SU-DHL-6 (cell line): ENCODE data around the gene SDK1.

Experiments used
- H2AFZ ChIP-seq: fragments of 200-600 bp; sonication (generic); 2 replicates; pipeline ENCODE4 v1.6.1; 2014; ENCODE audit warnings: low read depth, mild to moderate bottlenecking, moderate library complexity, mixed read lengths, antibody characterized with exemption, low read length; ENCODE audit not compliant: severe bottlenecking
- H3F3A ChIP-seq: fragments of 200-600 bp; shearing (Covaris generic); 2 replicates; pipeline ENCODE4 v1.6.0; 2016; ENCODE audit warnings: antibody characterized with exemption, mild to moderate bottlenecking; ENCODE audit not compliant: insufficient read depth
- H3K27ac ChIP-seq: fragments of 200-600 bp; sonication (generic); 2 replicates; pipeline ENCODE4 v1.5.1; 2016; ENCODE audit warnings: low read depth, mild to moderate bottlenecking, low read length, moderate library complexity, mixed read lengths
- H3K27me3 ChIP-seq: fragments of 200-600 bp; sonication (generic), shearing (Covaris generic); 2 replicates; pipeline ENCODE4 v1.6.0; 2014; ENCODE audit warnings: mild to moderate bottlenecking, low read length
- H3K36me3 ChIP-seq: fragments of 200-600 bp; sonication (generic); 2 replicates; pipeline ENCODE4 v1.6.1; 2014; ENCODE audit warnings: mild to moderate bottlenecking, low read length, mixed read lengths
- H3K4me2 ChIP-seq: fragments of 300-600, 200-600 bp; shearing (Covaris generic), sonication (generic); 2 replicates; pipeline ENCODE4 v1.6.0; 2014; ENCODE audit warnings: low read length, low read depth, mild to moderate bottlenecking; ENCODE audit not compliant: poor library complexity, severe bottlenecking
- H3K4me3 ChIP-seq: fragments of 200-600 bp; sonication (generic); 2 replicates; pipeline ENCODE4 v1.5.1; 2014; ENCODE audit warnings: antibody characterized with exemption, low read length, mild to moderate bottlenecking, mixed read lengths; ENCODE audit not compliant: insufficient read depth, poor library complexity, severe bottlenecking
- H3K79me2 ChIP-seq: fragments of 200-600 bp; sonication (generic); 2 replicates; pipeline ENCODE4 v1.6.1; 2014; ENCODE audit warnings: mild to moderate bottlenecking, low read length, moderate library complexity; ENCODE audit not compliant: insufficient read depth
- H3K9ac ChIP-seq: fragments of 200-600 bp; sonication (generic); 2 replicates; pipeline ENCODE4 v1.7.0; 2014; ENCODE audit warnings: mild to moderate bottlenecking, low read length
- H3K9me2 ChIP-seq: fragments of 200-600 bp; sonication (generic); replicated peaks from 2 replicates; pipeline ENCODE4 v1.6.1; 2014; ENCODE audit warnings: low read length; ENCODE audit not compliant: insufficient read depth
- H3K9me3 ChIP-seq: fragments of 200-600 bp; sonication (generic); 2 replicates; pipeline ENCODE4 v1.6.1; 2014; ENCODE audit warnings: low read length, mixed read lengths; ENCODE audit not compliant: insufficient read depth
- H4K20me1 ChIP-seq: fragments of 200-600 bp; sonication (generic); 2 replicates; pipeline ENCODE4 v1.6.1; 2014; ENCODE audit warnings: low read depth, mild to moderate bottlenecking, antibody characterized with exemption, low read length, moderate library complexity, mixed read lengths
- EZH2phosphoT487 ChIP-seq: fragments of 200-600 bp; sonication (generic), shearing (Covaris generic); conservative IDR thresholded peaks from 2 replicates; pipeline ENCODE4 v1.6.1; 2018; ENCODE audit warnings: mild to moderate bottlenecking, antibody characterized with exemption, low read length, moderate library complexity, mixed read lengths
- TF ChIP-seq, protein P1 (sequence below): fragments of 200-600 bp; sonication (generic); IDR thresholded peaks from one replicate; pipeline ENCODE4 v1.5.1; 2017; ENCODE audit warnings: antibody characterized with exemption, mild to moderate bottlenecking, low read length, moderate library complexity; ENCODE audit not compliant: insufficient read depth, poor library complexity, severe bottlenecking

The SDK1 gene

DNA sequence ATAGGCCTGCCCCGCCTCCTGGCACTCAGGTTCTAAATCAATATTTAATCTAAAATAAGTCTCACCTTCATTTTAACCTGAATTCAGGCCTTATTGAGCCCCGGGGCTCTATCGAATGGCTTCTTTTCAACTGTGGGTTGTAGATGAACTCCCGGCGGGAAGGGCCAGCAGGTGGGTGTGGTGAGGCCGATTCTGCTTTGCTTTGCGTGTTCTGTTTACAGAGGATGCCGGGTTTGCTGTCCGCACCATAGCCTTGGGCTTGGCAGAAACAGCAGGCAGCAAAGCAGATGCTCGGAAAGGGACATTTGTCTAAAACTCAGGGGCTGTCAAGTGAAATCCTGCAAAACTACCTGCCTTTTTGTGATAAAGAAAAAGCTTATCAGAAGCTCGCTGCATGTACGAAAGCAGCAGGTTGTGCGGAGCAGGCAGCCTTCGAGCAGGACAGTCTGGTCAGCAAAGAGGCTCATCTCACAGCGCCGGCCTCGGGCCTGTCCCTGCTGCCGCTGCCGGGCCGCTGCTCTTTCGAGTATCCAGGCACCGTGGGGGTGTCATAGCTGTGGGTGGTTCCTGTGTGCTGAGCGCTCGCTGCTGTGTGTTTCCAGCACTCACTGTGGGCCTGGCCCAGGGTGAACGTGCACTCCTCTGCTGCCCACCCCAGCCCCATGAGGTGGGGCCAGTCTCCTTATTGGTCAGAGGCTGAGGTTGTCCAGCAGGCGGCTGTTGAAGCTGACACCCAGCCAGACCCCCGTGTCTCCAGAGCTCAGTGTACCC, 946.2 kb downstream of the SDK1 start:
- no peaks in the 10 kb centered on the region for H3F3A ChIP-seq
- H3K27me3 ChIP-seq = no peaks in the 10 kb centered on the region
- no peak overlapping the region for H3K27ac ChIP-seq
- H3K36me3 ChIP-seq = no peaks in the 10 kb centered on the region
- no peak overlapping the region for H3K4me2 ChIP-seq
- no peak overlapping the region for H2AFZ ChIP-seq
- no peak for TF ChIP-seq EZH2phosphoT487
- H3K4me3 ChIP-seq = no peak overlapping the region
- no peaks in the 10 kb centered on the region for H4K20me1 ChIP-seq
- H3K9ac ChIP-seq = no peak overlapping the region
- H3K79me2 ChIP-seq = no peaks in the 10 kb centered on the region
- H3K9me3 ChIP-seq = peaks cover 9% of the 10 kb centered on the region; the same call in 1 of the 2 replicates
- no peaks in the 10 kb centered on the region; the same call in 1 of the 2 replicates for H3K9me2 ChIP-seq

DNA sequence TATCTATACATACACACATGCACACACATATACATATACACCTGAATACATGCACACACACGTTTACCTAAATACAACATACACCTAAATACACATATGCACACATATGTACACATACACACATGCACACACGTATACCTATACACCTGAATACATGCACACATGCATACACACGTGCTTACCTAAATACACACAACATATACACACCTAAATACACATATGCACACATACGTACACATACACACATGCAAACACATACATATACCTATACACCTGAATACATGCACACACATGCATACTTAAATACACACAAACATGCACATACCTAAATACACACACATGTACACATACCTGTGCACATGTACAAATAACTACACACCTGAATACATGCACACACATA, 947.2 kb downstream of the SDK1 start:
- no peaks in the 10 kb centered on the region; the same call in 1 of the 2 replicates for H3K9me2 ChIP-seq
- no peaks in the 10 kb centered on the region for H3K79me2 ChIP-seq
- H3K9ac ChIP-seq = no peak overlapping the region
- H3K36me3 ChIP-seq = no peaks in the 10 kb centered on the region
- H3K4me2 ChIP-seq = no peak overlapping the region
- H2AFZ ChIP-seq = no peak overlapping the region
- no peak overlapping the region for H3K4me3 ChIP-seq
- H3K27me3 ChIP-seq = no peaks in the 10 kb centered on the region
- no peak overlapping the region for H3K27ac ChIP-seq
- no peak for TF ChIP-seq EZH2phosphoT487
- TF ChIP-seq, protein P1, sequence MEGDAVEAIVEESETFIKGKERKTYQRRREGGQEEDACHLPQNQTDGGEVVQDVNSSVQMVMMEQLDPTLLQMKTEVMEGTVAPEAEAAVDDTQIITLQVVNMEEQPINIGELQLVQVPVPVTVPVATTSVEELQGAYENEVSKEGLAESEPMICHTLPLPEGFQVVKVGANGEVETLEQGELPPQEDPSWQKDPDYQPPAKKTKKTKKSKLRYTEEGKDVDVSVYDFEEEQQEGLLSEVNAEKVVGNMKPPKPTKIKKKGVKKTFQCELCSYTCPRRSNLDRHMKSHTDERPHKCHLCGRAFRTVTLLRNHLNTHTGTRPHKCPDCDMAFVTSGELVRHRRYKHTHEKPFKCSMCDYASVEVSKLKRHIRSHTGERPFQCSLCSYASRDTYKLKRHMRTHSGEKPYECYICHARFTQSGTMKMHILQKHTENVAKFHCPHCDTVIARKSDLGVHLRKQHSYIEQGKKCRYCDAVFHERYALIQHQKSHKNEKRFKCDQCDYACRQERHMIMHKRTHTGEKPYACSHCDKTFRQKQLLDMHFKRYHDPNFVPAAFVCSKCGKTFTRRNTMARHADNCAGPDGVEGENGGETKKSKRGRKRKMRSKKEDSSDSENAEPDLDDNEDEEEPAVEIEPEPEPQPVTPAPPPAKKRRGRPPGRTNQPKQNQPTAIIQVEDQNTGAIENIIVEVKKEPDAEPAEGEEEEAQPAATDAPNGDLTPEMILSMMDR = no peak
- H3F3A ChIP-seq = no peaks in the 10 kb centered on the region
- peaks cover 9% of the 10 kb centered on the region; the same call in 1 of the 2 replicates for H3K9me3 ChIP-seq
- no peaks in the 10 kb centered on the region for H4K20me1 ChIP-seq

DNA sequence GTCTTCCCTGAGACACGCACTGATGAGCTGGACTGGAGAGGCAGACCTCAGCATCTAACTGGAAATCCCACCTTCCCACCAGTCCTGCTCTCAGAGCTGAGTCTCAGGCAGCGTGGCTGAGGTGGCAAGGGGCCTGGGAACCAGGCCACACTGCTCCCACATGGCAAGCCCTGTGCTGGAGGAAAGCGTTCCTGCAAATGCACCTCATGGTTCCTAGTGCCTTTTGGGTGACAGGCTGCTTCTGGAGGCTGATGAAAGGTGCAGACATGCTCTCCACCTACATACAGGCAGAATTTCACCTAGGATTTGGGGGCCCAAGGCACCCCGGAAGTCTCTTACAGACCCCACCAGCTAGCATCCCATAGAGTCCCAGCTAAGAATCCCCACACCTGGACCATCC, 948.2 kb downstream of the SDK1 start:
- Histone ChIP-seq H3K4me2 (no peak overlapping the region), H3K4me3 (no peak overlapping the region), H2AFZ (no peak overlapping the region), H3K27me3 (no peaks in the 10 kb centered on the region), H3K27ac (no peak overlapping the region), H3K9ac (no peak overlapping the region), H3K79me2 (no peaks in the 10 kb centered on the region), H4K20me1 (no peaks in the 10 kb centered on the region), H3K9me3 (peaks cover 9% of the 10 kb centered on the region; the same call in 1 of the 2 replicates), H3F3A (no peaks in the 10 kb centered on the region), H3K36me3 (no peaks in the 10 kb centered on the region), H3K9me2 (no peaks in the 10 kb centered on the region; the same call in 1 of the 2 replicates)
- TF ChIP-seq, protein P1 = no peak
- TF ChIP-seq EZH2phosphoT487 = no peak

DNA sequence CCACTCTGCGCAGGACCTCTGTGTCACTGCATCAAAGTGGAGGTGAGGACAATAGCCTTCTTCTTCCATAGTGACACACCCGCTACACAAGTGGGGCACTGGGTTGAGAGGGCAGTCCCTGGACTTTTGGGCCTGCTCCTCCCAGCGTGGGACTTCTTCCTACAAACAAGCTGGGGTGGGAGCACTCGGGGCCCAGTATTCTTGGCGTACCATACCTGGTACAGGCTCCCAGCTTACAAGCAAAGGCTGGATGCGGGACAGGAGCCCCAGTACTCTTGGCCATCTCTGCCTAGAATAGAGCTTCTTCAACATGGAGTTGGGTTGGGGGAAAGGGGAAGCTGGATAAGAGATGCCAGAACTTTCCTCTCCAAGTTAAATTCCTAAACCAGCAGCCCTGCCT, 954.3 kb downstream of the SDK1 start:
- Histone ChIP-seq H3F3A (no peaks in the 10 kb centered on the region), H3K9me2 (no peaks in the 10 kb centered on the region), H2AFZ (no peak overlapping the region), H3K27me3 (no peaks in the 10 kb centered on the region), H3K4me3 (no peak overlapping the region), H3K4me2 (no peak overlapping the region), H3K9ac (no peak overlapping the region), H3K79me2 (no peaks in the 10 kb centered on the region), H3K27ac (no peak overlapping the region), H4K20me1 (no peaks in the 10 kb centered on the region), H3K36me3 (no peaks in the 10 kb centered on the region), H3K9me3 (no peaks in the 10 kb centered on the region)
- TF ChIP-seq, protein P1 = no peak
- TF ChIP-seq EZH2phosphoT487 = no peak
